Measurements from ENCODE around the gene GPR17. TPM values are rescaled to one million over a fixed set of nuclear protein-coding genes. Genes with fewer than 3 reads are reported as not detected.

GPR17 gene
- total and polyA plus RNA-seq, 2 experiments from 2014 or later = not detected

DNA sequence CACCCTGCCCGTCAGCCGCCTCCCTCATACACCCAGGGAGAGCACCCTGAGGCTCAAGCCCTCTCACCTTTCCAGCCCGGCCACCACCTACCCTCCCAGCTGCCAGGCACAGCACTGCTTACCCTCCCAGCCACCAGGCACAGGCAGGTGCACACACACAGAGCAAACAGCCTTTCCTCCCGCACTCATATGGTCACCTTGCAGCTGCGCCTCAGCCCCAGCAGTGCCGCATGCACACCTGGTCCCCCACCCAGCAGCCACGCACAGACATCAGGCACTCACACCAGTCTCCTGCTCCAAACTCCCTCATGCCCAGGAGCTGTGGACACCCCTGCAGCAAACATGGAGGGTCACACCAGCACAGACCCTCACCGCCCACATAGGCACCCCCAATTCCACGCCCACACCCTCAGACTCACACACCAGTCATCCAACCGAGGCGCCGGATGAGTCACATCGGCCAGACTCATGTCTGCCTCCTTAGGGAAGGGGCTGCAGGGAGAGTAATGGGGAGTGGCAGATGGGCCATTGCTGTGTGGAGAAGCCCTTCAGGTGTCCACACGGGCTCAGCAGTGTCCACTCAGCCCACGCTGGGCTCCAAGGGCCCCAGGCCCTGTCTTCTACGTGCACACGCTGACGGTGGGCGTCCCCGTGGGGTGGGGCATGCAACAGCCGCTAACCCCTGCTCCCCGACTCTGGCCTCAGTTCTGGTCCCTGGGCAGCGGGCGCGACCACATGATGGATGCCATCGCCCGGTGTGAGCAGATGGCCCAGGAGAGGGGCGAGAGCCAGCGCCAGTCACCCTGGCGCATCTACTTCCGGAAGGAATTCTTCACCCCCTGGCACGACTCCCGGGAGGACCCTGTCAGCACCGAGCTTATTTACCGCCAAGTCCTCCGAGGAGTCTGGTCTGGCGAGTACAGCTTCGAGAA is 22.3 kb upstream of the GPR17 start:
- H3K9me3 Mint-ChIP-seq = no peaks in the 10 kb centered on the region
- Histone ChIP-seq H3K79me2 (replicated peaks; ENCODE audit: insufficient read depth) (no peaks in the 10 kb centered on the region), H3K36me3 (ENCODE audit: insufficient read depth) (no peaks in the 10 kb centered on the region), H3K27me3 (ENCODE audit: insufficient read depth) (no peaks in the 10 kb centered on the region), H3K27ac (ENCODE audit: low read depth) (no peak overlapping the region), H2AFZ (no peak overlapping the region), H3K4me3 (no peak overlapping the region), H3K4me1 (ENCODE audit: insufficient read depth) (no peaks in the 10 kb centered on the region), H4K20me1 (replicated peaks; ENCODE audit: insufficient read depth) (no peaks in the 10 kb centered on the region), H3K9me2 (ENCODE audit: insufficient read depth) (no peaks in the 10 kb centered on the region), H3K4me2 (no peak overlapping the region), H3F3A (replicated peaks; ENCODE audit: low read depth) (no peaks in the 10 kb centered on the region)
- H3K27ac Mint-ChIP-seq = no peak overlapping the region
- peaks cover 3% of the 10 kb centered on the region; the same call in 2 of the 3 replicates for H3K4me1 Mint-ChIP-seq
- DNase-seq (ENCODE audit: low spot score) (no peak), ATAC-seq (no peak)
- H3K4me3 Mint-ChIP-seq = no peak overlapping the region
- TF ChIP-seq ZNF462 (CRISPR knock-in tag; IDR thresholded peaks at IDR 0.05) (no peak), EZH2 (IDR thresholded peaks at IDR 0.05; ENCODE audit: low read depth, unreplicated experiment) (no peak), ETS1 (IDR thresholded peaks at IDR 0.05) (no peak), POLR2AphosphoS5 (IDR thresholded peaks at IDR 0.05; ENCODE audit: low read depth) (no peak), JUNB (IDR thresholded peaks at IDR 0.05; ENCODE audit: unreplicated experiment) (no peak), ZNF331 (CRISPR knock-in tag; IDR thresholded peaks at IDR 0.05; ENCODE audit: low read depth) (no peak), REST (IDR thresholded peaks at IDR 0.05; ENCODE audit: unreplicated experiment) (no peak), STAT1 (IDR thresholded peaks at IDR 0.05; ENCODE audit: unreplicated experiment) (no peak), CTCF (conservative IDR thresholded peaks at IDR 0.05; ENCODE audit: low read depth in 2 of 2) (no peak), NANOG (IDR thresholded peaks at IDR 0.05; ENCODE audit: borderline replicate concordance) (no peak)
- H3K27me3 Mint-ChIP-seq (ENCODE audit: insufficient read depth, low read depth, poor library complexity) = peaks cover 2% of the 10 kb centered on the region
- H3K36me3 Mint-ChIP-seq (ENCODE audit: low read depth) = no peaks in the 10 kb centered on the region

Measured in GM23338 (cell line).